Measurements from ENCODE around the gene SLC10A7.

Gene SLC10A7

GRCh38 chr4:146349306-146349705, 172.4 kb downstream of the SLC10A7 start:
- no peak for DNase-seq (ENCODE audit: low spot score)

GRCh38 chr4:146347822-146348221, 173.9 kb downstream of the SLC10A7 start:
- DNase-seq (ENCODE audit: low spot score): no peak

GRCh38 chr4:146346276-146346675, 175.5 kb downstream of the SLC10A7 start:
- DNase-seq (ENCODE audit: low spot score): no peak

- no peak for DNase-seq (ENCODE audit: low spot score)
Observed at GRCh38 chr4:146343776-146344175, 178.0 kb downstream of the SLC10A7 start.

GRCh38 chr4:146343199-146343598, 178.5 kb downstream of the SLC10A7 start:
- no peak for DNase-seq (ENCODE audit: low spot score)

- DNase-seq (ENCODE audit: low spot score): peak; percentile 14
Observed at GRCh38 chr4:146342600-146343192, 179.0 kb downstream of the SLC10A7 start.

GRCh38 chr4:146340798-146341197, 180.9 kb downstream of the SLC10A7 start:
- DNase-seq (ENCODE audit: low spot score): peak; percentile 25

- no peak for DNase-seq (ENCODE audit: low spot score)
Observed at GRCh38 chr4:146338512-146338911, 183.2 kb downstream of the SLC10A7 start.

GRCh38 chr4:146336410-146336807, 185.3 kb downstream of the SLC10A7 start:
- no peak for DNase-seq (ENCODE audit: low spot score)

GRCh38 chr4:146335763-146336409, 185.9 kb downstream of the SLC10A7 start:
- DNase-seq (ENCODE audit: low spot score): no peak

- no peak for DNase-seq (ENCODE audit: low spot score)
Observed at GRCh38 chr4:146334862-146335449, 186.8 kb downstream of the SLC10A7 start.

GRCh38 chr4:146333895-146334262, 187.9 kb downstream of the SLC10A7 start:
- no peak for DNase-seq (ENCODE audit: low spot score)

GRCh38 chr4:146333187-146333894, 188.4 kb downstream of the SLC10A7 start:
- DNase-seq (ENCODE audit: low spot score): peak; percentile 52

- no peak for DNase-seq (ENCODE audit: low spot score)
Observed at GRCh38 chr4:146330392-146330791, 191.3 kb downstream of the SLC10A7 start.

- DNase-seq (ENCODE audit: low spot score): no peak
Observed at GRCh38 chr4:146329050-146329716, 192.6 kb downstream of the SLC10A7 start.

- DNase-seq (ENCODE audit: low spot score): no peak
Observed at GRCh38 chr4:146327859-146328650, 193.7 kb downstream of the SLC10A7 start.

- no peak for DNase-seq (ENCODE audit: low spot score)
Observed at GRCh38 chr4:146318894-146319293, 202.8 kb downstream of the SLC10A7 start.

- DNase-seq (ENCODE audit: low spot score): no peak
Observed at GRCh38 chr4:146317783-146318182, 204.0 kb downstream of the SLC10A7 start.

- DNase-seq (ENCODE audit: low spot score): no peak
Observed at GRCh38 chr4:146315184-146315583, 206.6 kb downstream of the SLC10A7 start.

GRCh38 chr4:146311238-146311970, 210.3 kb downstream of the SLC10A7 start:
- no peak for DNase-seq (ENCODE audit: low spot score)

Data from SW480 (cell line).